ENCODE results near the gene GLB1L3. TPM values are rescaled to one million over a fixed set of nuclear protein-coding genes. Genes with fewer than 3 reads are reported as not detected.

The GLB1L3 gene
- total and polyA plus RNA-seq, 10 donors, result 0.13 to 0.25 (median 0.21) TPM; not detected in 4

- Histone ChIP-seq H3K9me3 (no peaks in the 10 kb centered on the region), H3K27me3 (replicated peaks in 1 of 7) (peaks cover 0 to 11% (median 0%) of the 10 kb centered on the region in 7 donors), H3K4me3 (no peak overlapping the region), H3K4me1 (peaks cover 43 to 84% (median 75%) of the 10 kb centered on the region in 6 donors), H3K27ac (peak overlapping the region in 2 of 8 donors; percentile 16 to 61), H3K36me3 (peaks cover 0 to 1% (median 0%) of the 10 kb centered on the region in 6 donors)
- WGBS, 5 donors, result 66 to 80% (median 78%) methylated on average over 6 of the region's 6 CpGs
- no peak for TF ChIP-seq CTCF (IDR thresholded peaks at IDR 0.05 in 8 of 11, conservative IDR thresholded peaks at IDR 0.05 in 3 of 11)
- TF ChIP-seq POLR2AphosphoS5 (IDR thresholded peaks at IDR 0.05), result no peak
- no peak for TF ChIP-seq POLR2A (IDR thresholded peaks at IDR 0.05)
- intact Hi-C loops (cut with DNase I; ENCODE audit: low total_unique reads), result no loop called here
- no peak for DNase-seq
Measured at GRCh38 chr11:134229126-134229790, 46.9 kb upstream of the GLB1L3 start.

- TF ChIP-seq POLR2AphosphoS5 (IDR thresholded peaks at IDR 0.05) (no peak), POLR2A (IDR thresholded peaks at IDR 0.05) (no peak), CTCF (IDR thresholded peaks at IDR 0.05 in 8 of 11, conservative IDR thresholded peaks at IDR 0.05 in 3 of 11) (no peak)
- peaks cover 0 to 12% (median 0%) of the 10 kb centered on the region in 6 donors for H3K36me3 ChIP-seq
- H3K4me1 ChIP-seq, result peaks cover 42 to 83% (median 73%) of the 10 kb centered on the region in 6 donors
- intact Hi-C loops (cut with DNase I; ENCODE audit: low total_unique reads), result no loop called here
- H3K9me3 ChIP-seq, result no peaks in the 10 kb centered on the region
- H3K27me3 ChIP-seq (replicated peaks in 1 of 7), result peaks cover 0 to 9% (median 0%) of the 10 kb centered on the region in 7 donors
- no peak for DNase-seq
- H3K4me3 ChIP-seq, result no peak overlapping the region
- 36 to 56% (median 44%) methylated on average over 4 of the region's 4 CpGs for WGBS, 5 donors
- peak overlapping the region in 2 of 8 donors; percentile 16 to 61 for H3K27ac ChIP-seq
Measured at GRCh38 chr11:134230339-134230738, 45.8 kb upstream of the GLB1L3 start.

- intact Hi-C loops (cut with DNase I; ENCODE audit: low total_unique reads), result no loop called here
- H3K36me3 ChIP-seq, result peaks cover 0 to 26% (median 5%) of the 10 kb centered on the region in 6 donors
- H3K9me3 ChIP-seq, result no peaks in the 10 kb centered on the region
- TF ChIP-seq POLR2AphosphoS5 (IDR thresholded peaks at IDR 0.05) (no peak), POLR2A (IDR thresholded peaks at IDR 0.05) (no peak), CTCF (IDR thresholded peaks at IDR 0.05 in 8 of 11, conservative IDR thresholded peaks at IDR 0.05 in 3 of 11) (no peak)
- no peak overlapping the region for H3K4me3 ChIP-seq
- no peaks in the 10 kb centered on the region for H3K27me3 ChIP-seq (replicated peaks in 1 of 7)
- H3K4me1 ChIP-seq, result peaks cover 28 to 70% (median 56%) of the 10 kb centered on the region in 6 donors
- H3K27ac ChIP-seq, result peak overlapping the region in 7 of 8 donors; percentile 12 to 77 (median 57)
- 40 to 60% (median 46%) methylated on average over 10 of the region's 10 CpGs for WGBS, 5 donors
- DNase-seq, result no peak
Measured at GRCh38 chr11:134231958-134232659, 44.1 kb upstream of the GLB1L3 start.

- peaks cover 24 to 53% (median 40%) of the 10 kb centered on the region in 6 donors for H3K4me1 ChIP-seq
- no peaks in the 10 kb centered on the region for H3K9me3 ChIP-seq
- peaks cover 0 to 43% (median 6%) of the 10 kb centered on the region in 6 donors for H3K36me3 ChIP-seq
- WGBS, 5 donors, result 75 to 91% (median 83%) methylated on average over 4 of the region's 4 CpGs
- no peak for DNase-seq
- no peaks in the 10 kb centered on the region for H3K27me3 ChIP-seq (replicated peaks in 1 of 7)
- TF ChIP-seq POLR2AphosphoS5 (IDR thresholded peaks at IDR 0.05) (no peak), CTCF (IDR thresholded peaks at IDR 0.05 in 8 of 11, conservative IDR thresholded peaks at IDR 0.05 in 3 of 11) (no peak), POLR2A (IDR thresholded peaks at IDR 0.05) (no peak)
- no peak overlapping the region for H3K4me3 ChIP-seq
- no peak overlapping the region for H3K27ac ChIP-seq
- intact Hi-C loops (cut with DNase I; ENCODE audit: low total_unique reads), result no loop called here
Measured at GRCh38 chr11:134233729-134234179, 42.4 kb upstream of the GLB1L3 start.

All from spleen (tissue), 11 donors.